C4-2B (cell line): Measurements from ENCODE around the gene SPACA6.

ENCODE experiments used
- CTCF ChIP-seq: fragments of 450-650 bp; conservative IDR thresholded peaks from 2 replicates; pipeline ENCODE4 v1.5.1; 2017; ENCODE audit warnings: mild to moderate bottlenecking
- ZFX ChIP-seq: fragments of 450-650 bp; IDR thresholded peaks from 2 replicates; pipeline ENCODE4 v1.6.1; 2017

GRCh38 chr19:51714848-51715247 is 21.7 kb downstream of the SPACA6 start:
- no peak for TF ChIP-seq CTCF
- no peak for TF ChIP-seq ZFX
